ENCODE data around the gene MANSC4.

The MANSC4 gene

DNA sequence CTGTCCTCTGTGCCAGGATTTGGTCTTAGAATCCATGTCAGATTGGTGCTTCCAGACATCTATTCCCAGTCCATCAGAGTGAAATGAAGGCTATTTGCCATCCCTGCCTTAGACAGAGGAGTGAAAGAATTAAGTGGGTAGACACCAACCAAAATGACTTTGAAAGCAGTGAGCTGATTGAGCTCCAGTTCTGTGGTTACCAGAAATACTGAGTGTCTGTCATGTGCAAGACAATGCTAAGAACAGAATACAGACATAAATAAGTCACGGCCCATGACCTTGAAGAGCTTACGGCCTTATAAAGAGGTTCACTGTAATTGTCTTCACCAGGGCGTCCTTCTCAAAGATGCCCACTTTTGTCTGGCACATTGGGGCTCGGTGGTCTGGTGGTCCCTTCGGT lies 21.6 kb upstream of the MANSC4 start:
- in situ Hi-C loops (cut with MboI; ENCODE audit: low sequenced_read_pairs), result no loop called here

DNA sequence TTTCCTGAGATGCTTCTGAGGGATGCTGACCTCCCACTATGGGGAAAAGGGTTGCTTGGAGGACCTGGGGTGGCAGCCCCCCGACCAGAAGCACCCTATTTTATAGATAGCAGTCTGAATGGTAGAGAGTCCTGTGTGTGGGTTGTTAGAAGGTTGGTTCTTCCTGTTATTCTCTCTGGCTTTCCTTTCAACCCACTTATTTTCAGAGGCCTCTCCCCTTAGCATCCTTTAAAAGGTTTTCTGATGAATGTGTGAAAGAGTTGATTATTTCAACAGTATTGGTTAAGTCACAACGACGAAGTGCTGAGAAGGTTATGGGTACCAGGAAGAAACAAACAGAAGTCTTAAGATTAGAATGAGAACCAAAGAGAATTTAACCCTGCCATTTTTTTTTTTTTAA lies 20.8 kb upstream of the MANSC4 start:
- in situ Hi-C loops (cut with MboI; ENCODE audit: low sequenced_read_pairs), result no loop called here

DNA sequence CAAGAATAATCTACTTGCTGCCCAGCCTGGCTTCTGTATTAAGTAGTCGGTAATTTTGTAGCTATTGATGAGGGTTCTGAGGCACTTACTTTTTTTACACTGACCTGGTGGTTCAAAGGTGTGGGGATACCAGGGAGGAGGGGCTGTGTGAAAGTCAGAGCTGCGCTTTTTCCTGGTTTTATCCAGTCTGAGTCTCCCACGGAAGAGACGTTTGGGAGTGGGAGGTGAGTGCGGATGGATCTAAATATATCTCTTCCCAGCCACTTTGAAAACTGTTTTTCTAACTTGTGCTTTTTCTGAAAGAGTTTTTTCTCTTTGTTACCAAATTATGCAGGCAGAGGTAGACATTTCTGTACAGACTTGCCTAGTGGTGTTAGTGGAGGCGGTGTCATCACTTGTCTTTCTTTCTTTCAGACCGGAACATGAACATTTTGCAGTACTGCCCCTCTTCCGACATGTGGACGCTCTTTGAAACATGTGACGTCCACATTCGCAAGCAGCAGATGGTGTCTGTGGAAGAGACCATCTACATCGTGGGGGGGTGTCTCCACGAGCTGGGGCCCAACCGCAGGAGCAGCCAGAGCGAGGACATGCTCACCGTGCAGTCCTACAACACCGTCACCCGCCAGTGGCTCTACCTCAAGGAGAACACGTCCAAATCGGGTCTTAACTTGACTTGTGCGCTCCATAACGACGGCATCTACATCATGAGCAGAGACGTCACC lies 17.4 kb upstream of the MANSC4 start:
- in situ Hi-C loops (cut with MboI; ENCODE audit: low sequenced_read_pairs), result no loop called here

DNA sequence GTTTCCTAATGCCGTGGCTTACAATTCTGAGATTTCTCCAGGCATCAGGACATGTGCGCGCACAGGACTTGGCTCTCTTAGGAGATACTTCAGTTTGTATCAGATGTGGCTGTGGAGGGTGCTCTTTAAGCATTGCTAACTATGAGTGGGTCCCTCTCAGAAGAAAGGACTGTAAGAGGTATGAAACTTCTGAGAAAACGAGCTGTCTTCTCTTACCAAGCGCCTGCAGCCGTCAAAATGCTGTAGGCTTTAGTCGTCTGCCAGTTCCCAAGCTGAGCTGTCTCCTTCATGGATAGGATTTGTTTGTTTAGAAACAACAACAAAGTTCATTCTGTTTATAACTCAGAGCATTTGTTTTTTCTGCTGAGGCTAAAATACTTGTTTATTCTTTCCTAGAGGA lies 16.1 kb upstream of the MANSC4 start:
- in situ Hi-C loops (cut with MboI; ENCODE audit: low sequenced_read_pairs), result no loop called here

- in situ Hi-C loops (cut with MboI; ENCODE audit: low sequenced_read_pairs), result no loop called here
Measured at GRCh38 chr12:27794818-27795584, 15.0 kb upstream of the MANSC4 start.

DNA sequence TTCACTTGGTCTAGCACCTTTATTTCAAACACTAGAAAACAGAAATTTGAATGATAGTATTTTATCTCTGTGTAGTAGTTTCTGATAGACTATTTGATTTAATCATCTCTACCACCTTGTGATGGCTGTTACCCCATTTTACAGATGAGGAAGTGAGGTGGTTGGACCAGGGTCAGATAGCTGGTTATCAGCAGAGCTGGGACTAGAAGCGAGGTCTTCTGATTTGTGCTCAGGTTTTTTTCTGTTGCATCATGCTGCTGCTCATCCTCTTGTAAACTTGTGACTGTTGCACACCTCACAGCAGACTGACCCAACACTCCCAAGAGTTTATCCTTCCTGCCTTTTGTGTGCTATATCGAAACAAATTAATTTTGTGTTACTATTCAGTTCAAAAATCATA lies 10.1 kb upstream of the MANSC4 start:
- in situ Hi-C loops (cut with MboI; ENCODE audit: low sequenced_read_pairs), result no loop called here

GRCh38 chr12:27787559-27787958 lies 7.5 kb upstream of the MANSC4 start:
- in situ Hi-C loops (cut with MboI; ENCODE audit: low sequenced_read_pairs), result no loop called here

DNA sequence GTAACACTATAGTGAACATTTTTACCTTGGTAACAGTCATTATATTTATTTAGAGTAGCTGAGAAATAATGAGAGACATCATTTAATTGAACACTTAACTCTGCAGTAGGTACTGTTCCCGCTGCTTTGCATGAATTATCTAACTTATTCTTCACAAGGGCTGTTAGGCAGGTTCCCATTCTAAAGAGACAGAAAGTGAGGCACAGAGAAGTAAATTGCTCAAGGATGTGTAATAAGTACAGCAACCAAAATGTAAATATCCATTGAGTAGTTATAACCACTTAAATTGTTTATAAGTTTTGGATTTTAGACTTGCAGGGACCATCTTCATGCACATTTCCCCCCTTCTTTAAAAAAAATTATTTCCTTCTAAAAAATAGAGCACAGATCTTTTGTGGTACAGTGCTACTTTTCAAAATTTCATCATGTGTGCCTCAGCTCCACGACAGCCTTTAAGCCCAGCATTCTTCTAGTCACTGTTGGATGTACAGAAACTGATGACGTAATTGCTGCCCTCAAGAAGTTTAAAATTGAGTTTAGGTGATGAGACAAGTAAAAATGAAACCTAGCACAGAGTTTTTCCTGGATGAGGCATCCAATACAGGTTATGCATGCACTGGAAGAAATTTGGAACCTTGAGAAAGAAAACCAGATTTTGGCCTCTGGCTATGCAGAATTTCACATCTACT lies 6.0 kb upstream of the MANSC4 start:
- in situ Hi-C loops (cut with MboI; ENCODE audit: low sequenced_read_pairs), result no loop called here

- in situ Hi-C loops (cut with MboI; ENCODE audit: low sequenced_read_pairs), result no loop called here
Measured at GRCh38 chr12:27782481-27782880, 2.4 kb upstream of the MANSC4 start.

- in situ Hi-C loops (cut with MboI; ENCODE audit: low sequenced_read_pairs), result no loop called here
Measured at GRCh38 chr12:27781680-27782079, 1.6 kb upstream of the MANSC4 start.

DNA sequence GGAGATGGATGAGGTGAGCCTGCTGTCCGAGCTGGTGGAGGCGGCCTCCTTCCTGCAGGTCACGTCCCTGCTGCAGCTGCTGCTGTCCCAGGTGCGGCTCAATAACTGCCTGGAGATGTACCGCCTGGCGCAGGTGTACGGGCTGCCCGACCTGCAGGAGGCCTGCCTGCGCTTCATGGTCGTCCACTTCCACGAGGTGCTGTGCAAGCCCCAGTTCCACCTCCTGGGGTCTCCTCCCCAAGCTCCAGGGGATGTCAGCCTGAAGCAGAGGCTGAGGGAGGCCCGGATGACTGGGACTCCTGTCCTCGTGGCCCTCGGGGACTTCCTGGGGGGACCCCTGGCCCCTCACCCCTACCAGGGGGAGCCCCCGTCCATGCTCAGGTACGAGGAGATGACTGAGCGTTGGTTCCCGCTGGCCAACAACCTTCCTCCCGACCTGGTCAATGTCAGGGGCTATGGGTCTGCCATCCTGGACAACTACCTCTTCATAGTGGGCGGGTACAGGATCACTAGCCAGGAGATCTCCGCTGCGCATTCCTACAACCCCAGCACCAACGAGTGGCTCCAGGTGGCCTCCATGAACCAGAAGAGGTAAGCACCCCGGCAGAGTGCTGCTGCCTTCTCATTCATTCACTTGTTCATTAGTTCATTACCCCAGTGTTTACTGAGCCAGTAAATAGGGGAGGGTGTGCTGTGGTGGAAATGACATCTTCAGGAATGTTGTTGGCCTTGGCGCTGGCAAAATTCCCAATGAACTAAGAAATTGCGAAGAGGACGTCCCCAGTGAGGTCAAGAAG lies 774 bp upstream of the MANSC4 start:
- in situ Hi-C loops (cut with MboI; ENCODE audit: low sequenced_read_pairs), result no loop called here

- in situ Hi-C loops (cut with MboI; ENCODE audit: low sequenced_read_pairs), result no loop called here
Measured at GRCh38 chr12:27779416-27779919, 568 bp downstream of the MANSC4 start.

DNA sequence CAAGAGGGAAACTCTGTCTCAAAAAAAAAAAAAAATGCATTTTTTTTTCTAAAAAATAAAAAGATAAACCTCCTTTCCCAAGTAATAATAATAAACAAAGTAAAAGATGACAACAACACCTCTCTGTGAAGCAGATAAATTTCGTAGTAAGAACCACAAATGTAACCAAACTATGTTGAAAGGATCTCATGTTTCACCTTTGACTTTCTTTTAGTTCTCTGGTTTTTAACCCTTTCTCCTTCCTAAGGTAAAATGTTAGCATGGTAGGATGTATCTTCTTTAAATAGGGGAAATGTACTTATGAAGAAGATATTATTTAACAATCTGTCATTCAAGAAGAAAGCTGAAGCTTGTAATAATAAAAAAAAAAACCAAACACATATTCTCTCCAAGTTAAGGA lies 1.8 kb downstream of the MANSC4 start:
- in situ Hi-C loops (cut with MboI; ENCODE audit: low sequenced_read_pairs), result no loop called here

GRCh38 chr12:27777141-27777540 lies 2.9 kb downstream of the MANSC4 start:
- in situ Hi-C loops (cut with MboI; ENCODE audit: low sequenced_read_pairs), result no loop called here

GRCh38 chr12:27772328-27773049 lies 7.5 kb downstream of the MANSC4 start:
- in situ Hi-C loops (cut with MboI; ENCODE audit: low sequenced_read_pairs), result no loop called here

- in situ Hi-C loops (cut with MboI; ENCODE audit: low sequenced_read_pairs), result no loop called here
Measured at GRCh38 chr12:27771481-27772327, 8.3 kb downstream of the MANSC4 start.

DNA sequence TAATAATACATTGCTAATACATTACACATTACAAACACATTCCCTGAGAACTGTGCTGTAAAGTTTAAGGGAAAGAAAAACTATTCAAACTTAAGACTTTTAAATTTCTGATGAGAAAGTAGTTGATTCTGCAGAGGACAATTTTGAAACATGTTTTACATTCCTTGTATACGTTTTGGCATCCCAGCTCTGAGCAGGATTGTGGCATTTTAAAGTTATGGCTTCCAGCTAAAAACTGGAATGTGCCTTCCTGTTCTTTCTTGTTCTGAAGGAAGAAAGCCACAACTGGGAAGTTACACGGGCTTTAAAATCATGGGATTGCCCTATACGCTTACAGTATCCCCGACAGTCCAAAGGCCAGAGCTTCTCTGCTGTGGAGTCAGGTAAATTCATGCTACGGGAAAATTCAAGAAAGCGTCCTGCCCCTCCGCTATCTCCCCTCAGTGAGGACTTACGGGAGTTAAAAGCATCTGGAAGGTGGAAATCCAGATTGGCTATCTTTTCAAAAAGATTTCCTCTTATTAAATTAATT lies 10.8 kb downstream of the MANSC4 start:
- in situ Hi-C loops (cut with MboI; ENCODE audit: low sequenced_read_pairs), result no loop called here

DNA sequence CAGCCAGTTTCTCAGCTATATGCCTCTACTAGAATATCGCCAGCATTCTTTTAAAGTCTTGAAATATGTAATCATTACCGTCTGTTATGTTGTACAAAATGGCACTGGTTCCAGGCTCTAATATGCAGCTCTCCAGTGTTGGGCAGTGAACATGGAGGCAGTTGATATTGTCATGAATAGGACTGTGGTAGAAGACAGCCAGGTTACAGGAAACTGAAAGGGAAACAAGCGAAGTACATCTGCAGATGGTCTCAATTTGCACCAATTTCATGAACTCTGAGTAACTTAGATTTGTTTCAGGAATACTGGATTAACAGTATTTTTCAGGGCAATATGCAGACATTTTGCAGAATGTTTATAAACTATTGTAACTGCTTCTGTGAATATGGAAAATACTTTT lies 13.4 kb downstream of the MANSC4 start:
- in situ Hi-C loops (cut with MboI; ENCODE audit: low sequenced_read_pairs), result no loop called here

- in situ Hi-C loops (cut with MboI; ENCODE audit: low sequenced_read_pairs), result no loop called here
Measured at GRCh38 chr12:27762757-27763156, 17.3 kb downstream of the MANSC4 start.
